Esophagus muscularis mucosa (tissue), 4 donors: ENCODE results near the gene FCRL4. TPM values are rescaled to one million over a fixed set of nuclear protein-coding genes. Genes with fewer than 3 reads are reported as not detected.

Source experiments
- DNase-seq: peaks from one replicate; pipeline ENCODE4 v3.0.0-alpha.2; 2017; ENCODE audit errors: extremely low spot score
- H3K27ac ChIP-seq, 4 donors: fragments of 200-600 bp; sonication (generic); replicated peaks in 1 of 4; 1 replicate in 3 of 4; 2 replicates in 1 of 4; pipeline ENCODE4 v1.5.1; 2016 to 2019; ENCODE audit warnings: mild to moderate bottlenecking in 1 of 4
- H3K27me3 ChIP-seq, 4 donors: fragments of 200-600 bp; sonication (generic); one replicate each; pipeline versions ENCODE4 v1.5.1 to v1.6.0; 2016 to 2019
- H3K36me3 ChIP-seq, 4 donors: fragments of 200-600 bp; sonication (generic); one replicate each; pipeline ENCODE4 v1.5.1; 2016 to 2019
- H3K4me1 ChIP-seq, 4 donors: fragments of 200-600 bp; sonication (generic); one replicate each; pipeline ENCODE4 v1.5.1; 2016 to 2019
- H3K4me3 ChIP-seq, 4 donors: fragments of 200-600 bp; sonication (generic); 1 replicate in 2 of 4; 2 replicates in 2 of 4; pipeline ENCODE4 v1.5.1; 2016 to 2019; ENCODE audit warnings: mild to moderate bottlenecking in 4 of 4, moderate library complexity in 1 of 4
- H3K9me3 ChIP-seq, 4 donors: fragments of 200-600 bp; sonication (generic); 1 replicate in 3 of 4; 2 replicates in 1 of 4; pipeline ENCODE4 v1.5.1; 2016 to 2019
- EP300 ChIP-seq: sonication (generic); formaldehyde crosslinking; IDR thresholded peaks from one replicate; pipeline ENCODE4 v1.6.1; 2017; ENCODE audit warnings: antibody characterized with exemption
- POLR2A ChIP-seq: fragments of 450-650 bp; IDR thresholded peaks from one replicate; pipeline ENCODE4 v1.6.1; 2017; ENCODE audit warnings: antibody characterized with exemption, moderate library complexity, mild to moderate bottlenecking, low read depth
- POLR2AphosphoS5 ChIP-seq, 2 donors: sonication (generic); formaldehyde crosslinking; IDR thresholded peaks; one replicate each; pipeline ENCODE4 v1.6.1; 2017; ENCODE audit warnings: antibody characterized with exemption in 2 of 2
- WGBS: methylation state at CpG from one replicate; pipeline ENCODE4 v1.1.5; 2018; 5-methylcytosine and 5-hydroxymethylcytosine counted together
- intact Hi-C: fragments of 100-400 bp; cut with DNase I; formaldehyde crosslinking; loops from one replicate; pipeline ENCODE4 v1.15.1; 2023
- total RNA-seq, 4 donors: library from RNA; depleted of rRNA; stranded (reverse); fragments of >200 nt; gene quantifications; one replicate each; pipeline versions ENCODE4 v1.1.0 to v1.2.1, GENCODE V29; 2016
- TF ChIP-seq, protein P1 (sequence below), 3 experiments: fragments of 200-600 bp in 2 of 3; fragments of 450-650 bp in 1 of 3; sonication (generic) in 2 of 3; IDR thresholded peaks; one replicate each; pipeline ENCODE4 v1.5.1; 2017 to 2019; ENCODE audit warnings: antibody characterized with exemption in 3 of 3, mild to moderate bottlenecking in 2 of 3, moderate library complexity in 1 of 3

FCRL4 gene
- total RNA-seq: not detected

DNA sequence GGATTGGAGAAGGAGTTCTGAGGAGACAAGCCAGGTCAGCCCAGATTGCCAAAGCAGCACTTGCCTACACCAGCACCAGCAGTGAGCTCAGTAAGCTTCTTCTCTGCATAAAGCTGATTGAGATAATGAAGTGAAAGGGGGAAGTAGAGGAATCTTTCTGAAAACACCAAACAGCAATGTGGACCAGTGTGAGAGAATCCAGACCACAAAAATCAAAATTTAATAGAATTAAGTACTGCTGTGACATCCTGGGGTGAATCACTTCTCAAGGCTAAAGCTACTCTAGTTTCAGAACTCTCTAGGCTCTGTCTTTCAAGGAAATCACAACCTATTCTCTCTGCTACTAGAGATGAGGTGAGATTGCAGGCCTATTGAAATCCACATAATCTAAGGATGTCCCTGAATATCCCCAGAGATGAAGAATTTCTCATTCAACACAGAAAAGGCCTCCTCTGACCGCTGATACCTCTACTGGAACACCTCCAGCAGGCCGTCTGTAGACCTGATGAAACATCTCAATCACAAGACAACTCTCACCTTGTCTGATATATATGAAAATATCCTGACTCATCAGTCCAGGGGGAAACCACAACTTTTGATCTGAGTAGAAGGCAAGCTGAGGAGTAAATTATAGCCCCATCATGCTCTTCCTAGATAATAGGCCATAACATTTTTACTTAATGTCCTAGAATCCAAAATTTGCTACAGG lies at the start of gene FCRL4:
Gene FCRL4, minus strand, starts transcription at position 127 of the 709 bp plus-strand sequence. CDS start 141 bp downstream, outside the sequence.
- Histone ChIP-seq H3K9me3 (no peaks in the 10 kb centered on the region), H3K4me1 (no peaks in the 10 kb centered on the region), H3K27me3 (no peaks in the 10 kb centered on the region), H3K27ac (no peak within 1 kb of the TSS), H3K36me3 (no peaks in the 10 kb centered on the region), H3K4me3 (no peak within 1 kb of the TSS)
- 75% methylated on average over 2 of the region's 2 CpGs for WGBS
- TF ChIP-seq EP300 (no peak), POLR2AphosphoS5 (IDR thresholded peaks at IDR 0.05) (no peak), POLR2A (no peak)
- TF ChIP-seq, protein P1, sequence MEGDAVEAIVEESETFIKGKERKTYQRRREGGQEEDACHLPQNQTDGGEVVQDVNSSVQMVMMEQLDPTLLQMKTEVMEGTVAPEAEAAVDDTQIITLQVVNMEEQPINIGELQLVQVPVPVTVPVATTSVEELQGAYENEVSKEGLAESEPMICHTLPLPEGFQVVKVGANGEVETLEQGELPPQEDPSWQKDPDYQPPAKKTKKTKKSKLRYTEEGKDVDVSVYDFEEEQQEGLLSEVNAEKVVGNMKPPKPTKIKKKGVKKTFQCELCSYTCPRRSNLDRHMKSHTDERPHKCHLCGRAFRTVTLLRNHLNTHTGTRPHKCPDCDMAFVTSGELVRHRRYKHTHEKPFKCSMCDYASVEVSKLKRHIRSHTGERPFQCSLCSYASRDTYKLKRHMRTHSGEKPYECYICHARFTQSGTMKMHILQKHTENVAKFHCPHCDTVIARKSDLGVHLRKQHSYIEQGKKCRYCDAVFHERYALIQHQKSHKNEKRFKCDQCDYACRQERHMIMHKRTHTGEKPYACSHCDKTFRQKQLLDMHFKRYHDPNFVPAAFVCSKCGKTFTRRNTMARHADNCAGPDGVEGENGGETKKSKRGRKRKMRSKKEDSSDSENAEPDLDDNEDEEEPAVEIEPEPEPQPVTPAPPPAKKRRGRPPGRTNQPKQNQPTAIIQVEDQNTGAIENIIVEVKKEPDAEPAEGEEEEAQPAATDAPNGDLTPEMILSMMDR (IDR thresholded peaks at IDR 0.05): no peak
- no peak for DNase-seq
- intact Hi-C loops: no loop called here

DNA sequence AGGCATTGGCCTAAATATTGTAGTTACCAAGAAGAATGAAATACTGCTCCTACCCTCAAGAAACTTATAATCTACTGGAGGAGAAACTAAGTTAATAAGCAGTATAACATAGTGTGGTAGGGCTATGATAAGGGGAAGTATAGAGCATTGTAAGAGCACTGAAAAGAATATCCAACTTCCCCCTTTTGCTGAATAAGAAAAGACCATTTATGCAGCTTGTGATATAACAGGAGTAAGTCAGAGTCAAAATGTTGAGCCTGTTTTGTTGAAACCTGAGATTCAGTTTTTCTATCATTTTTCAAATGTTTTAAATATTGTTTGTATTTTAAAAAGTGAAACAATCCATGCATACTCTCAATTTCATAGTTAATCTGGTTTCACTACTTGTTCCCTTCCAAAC lies 48.3 kb upstream of the FCRL4 start:
- intact Hi-C loops: no loop called here
- DNase-seq: no peak
- no peak overlapping the region for H3K4me3 ChIP-seq
- no peak overlapping the region for H3K27ac ChIP-seq
- H3K4me1 ChIP-seq: no peaks in the 10 kb centered on the region
- TF ChIP-seq, protein P1 (IDR thresholded peaks at IDR 0.05): no peak
- TF ChIP-seq EP300 (no peak), POLR2AphosphoS5 (IDR thresholded peaks at IDR 0.05) (no peak), POLR2A (no peak)
- no peaks in the 10 kb centered on the region for H3K9me3 ChIP-seq
- H3K27me3 ChIP-seq: no peaks in the 10 kb centered on the region
- no peaks in the 10 kb centered on the region for H3K36me3 ChIP-seq

DNA sequence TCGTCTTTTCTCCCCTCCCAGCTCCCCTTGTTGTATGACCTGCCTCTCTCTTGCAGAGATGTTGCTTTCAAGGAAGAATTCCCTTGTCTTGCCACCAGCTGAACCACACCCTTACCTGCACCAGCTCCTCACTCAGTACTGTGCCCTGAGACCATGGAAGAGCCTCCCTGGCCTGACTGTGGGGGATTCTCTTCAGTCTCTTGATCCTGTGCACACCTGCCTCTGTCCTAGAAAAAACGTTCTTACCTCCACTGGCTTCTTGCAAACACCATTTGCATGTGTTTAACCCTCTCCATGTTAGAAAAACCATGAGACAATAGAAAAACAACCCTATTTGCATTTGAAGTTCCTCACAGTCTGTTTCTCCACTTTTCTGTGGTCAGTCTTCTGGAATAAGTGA lies 43.3 kb upstream of the FCRL4 start:
- intact Hi-C loops: no loop called here
- Histone ChIP-seq H3K27me3 (no peaks in the 10 kb centered on the region), H3K4me3 (no peak overlapping the region), H3K36me3 (no peaks in the 10 kb centered on the region), H3K4me1 (no peaks in the 10 kb centered on the region), H3K27ac (no peak overlapping the region), H3K9me3 (no peaks in the 10 kb centered on the region)
- no peak for DNase-seq
- WGBS: 42% methylated on average over 2 of the region's 2 CpGs
- TF ChIP-seq EP300: no peak
- no peak for TF ChIP-seq POLR2AphosphoS5 (IDR thresholded peaks at IDR 0.05)
- TF ChIP-seq, protein P1 (IDR thresholded peaks at IDR 0.05): no peak
- TF ChIP-seq POLR2A: no peak

DNA sequence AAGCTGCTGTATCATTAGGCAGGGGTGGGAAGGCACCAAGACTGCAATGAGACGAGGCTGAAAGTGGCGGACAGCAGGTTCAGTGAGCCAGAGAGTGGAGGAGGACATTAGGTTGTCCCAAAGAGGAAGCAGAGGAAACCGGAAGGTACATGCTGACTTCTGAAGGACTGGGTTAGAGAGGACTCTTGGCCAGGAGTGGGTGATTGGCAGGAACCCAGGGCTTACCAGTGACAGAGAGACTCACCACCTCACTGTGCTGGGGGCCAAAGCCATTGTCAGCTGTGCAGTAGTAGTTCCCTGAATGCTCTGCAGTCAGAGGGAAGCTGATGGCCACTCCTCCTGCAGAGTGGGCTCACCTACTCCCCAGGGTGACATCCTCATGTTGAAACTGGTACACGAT lies 41.9 kb upstream of the FCRL4 start:
- Histone ChIP-seq H3K4me3 (no peak overlapping the region), H3K9me3 (no peaks in the 10 kb centered on the region), H3K4me1 (no peaks in the 10 kb centered on the region), H3K36me3 (no peaks in the 10 kb centered on the region), H3K27ac (no peak overlapping the region), H3K27me3 (no peaks in the 10 kb centered on the region)
- no peak for TF ChIP-seq POLR2A
- no peak for TF ChIP-seq POLR2AphosphoS5 (IDR thresholded peaks at IDR 0.05)
- TF ChIP-seq EP300: no peak
- TF ChIP-seq, protein P1 (IDR thresholded peaks at IDR 0.05): no peak
- intact Hi-C loops: no loop called here
- 61% methylated on average over 4 of the region's 4 CpGs for WGBS
- DNase-seq: no peak

DNA sequence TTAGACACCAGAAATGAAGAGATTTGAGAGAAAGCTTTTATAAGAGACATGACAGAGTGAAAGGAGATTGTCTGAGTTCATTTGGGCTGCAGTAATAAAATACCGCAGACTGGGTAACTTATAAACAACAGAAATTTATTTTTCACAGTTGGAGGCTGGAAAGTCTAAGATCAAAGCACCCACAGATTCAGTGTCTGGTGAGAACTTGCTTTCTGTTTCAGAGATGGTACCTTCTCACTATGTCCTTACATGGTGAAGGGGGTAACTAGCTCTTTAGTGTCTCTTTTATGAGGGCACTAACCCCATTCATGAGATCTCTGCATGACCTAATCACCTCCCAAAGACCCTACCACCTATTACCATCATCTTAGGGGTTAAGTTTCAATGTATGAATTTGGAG lies 30.9 kb upstream of the FCRL4 start:
- WGBS: 91% methylated on average over 1 of the region's 1 CpG
- intact Hi-C loops: no loop called here
- TF ChIP-seq, protein P1 (IDR thresholded peaks at IDR 0.05): no peak
- no peak for TF ChIP-seq POLR2AphosphoS5 (IDR thresholded peaks at IDR 0.05)
- TF ChIP-seq POLR2A: no peak
- TF ChIP-seq EP300: no peak
- no peak overlapping the region for H3K27ac ChIP-seq
- H3K4me3 ChIP-seq: no peak overlapping the region
- no peak for DNase-seq
- H3K9me3 ChIP-seq: no peaks in the 10 kb centered on the region
- peaks cover 0 to 5% (median 0%) of the 10 kb centered on the region in 4 donors for H3K27me3 ChIP-seq
- no peaks in the 10 kb centered on the region for H3K4me1 ChIP-seq
- H3K36me3 ChIP-seq: no peaks in the 10 kb centered on the region
